MM.1S (cell line): ENCODE results near the gene ZMIZ1.

ENCODE experiments used
- DNase-seq: peaks from one replicate; pipeline ENCODE4 v3.0.0-alpha.2; 2015
- H2AFZ ChIP-seq: fragments of 300-600 bp; sonication (generic); 2 replicates; pipeline ENCODE4 v1.6.0; 2016; ENCODE audit warnings: antibody characterized with exemption, low read length
- H3F3A ChIP-seq: fragments of 300-600 bp; sonication (generic); 2 replicates; pipeline ENCODE4 v1.6.1; 2016; ENCODE audit warnings: mild to moderate bottlenecking, antibody characterized with exemption, low read length, moderate library complexity, mixed read lengths; ENCODE audit not compliant: insufficient read depth
- H3K27ac ChIP-seq: fragments of 300-600 bp; sonication (generic); 2 replicates; pipeline ENCODE4 v1.5.1; 2016; ENCODE audit warnings: mild to moderate bottlenecking, low read length
- H3K27me3 ChIP-seq: fragments of 300-600 bp; sonication (generic); replicated peaks from 2 replicates; pipeline ENCODE4 v1.6.0; 2016; ENCODE audit warnings: low read length; ENCODE audit not compliant: insufficient read depth
- H3K36me3 ChIP-seq: fragments of 300-600 bp; sonication (generic); replicated peaks from 2 replicates; pipeline ENCODE4 v1.6.1; 2016; ENCODE audit warnings: mild to moderate bottlenecking, low read length, mixed read lengths; ENCODE audit not compliant: insufficient read depth
- H3K4me1 ChIP-seq: fragments of 300-600 bp; sonication (generic); 2 replicates; pipeline ENCODE4 v1.6.1; 2016; ENCODE audit warnings: low read length, mixed read lengths
- H3K4me2 ChIP-seq: fragments of 300-600 bp; sonication (generic); 2 replicates; pipeline ENCODE4 v1.6.0; 2016; ENCODE audit warnings: low read depth, low read length
- H3K4me3 ChIP-seq: fragments of 300-600 bp; sonication (generic); 2 replicates; pipeline ENCODE4 v1.5.1; 2016; ENCODE audit warnings: low read length, mixed read lengths
- H3K79me2 ChIP-seq: fragments of 300-600 bp; sonication (generic); 2 replicates; pipeline ENCODE4 v1.6.1; 2016; ENCODE audit warnings: mixed run types, low read length, mixed read lengths
- H3K9ac ChIP-seq: fragments of 300-600 bp; sonication (generic); 2 replicates; pipeline ENCODE4 v1.6.1; 2016; ENCODE audit warnings: low read length, mixed read lengths
- H3K9me2 ChIP-seq: fragments of 300-600 bp; sonication (generic); replicated peaks from 2 replicates; pipeline ENCODE4 v1.6.1; 2016; ENCODE audit warnings: mild to moderate bottlenecking, low read length, mixed read lengths; ENCODE audit not compliant: insufficient read depth
- H3K9me3 ChIP-seq: fragments of 300-600 bp; sonication (generic); replicated peaks from 2 replicates; pipeline ENCODE4 v1.6.1; 2016; ENCODE audit warnings: mild to moderate bottlenecking, low read length, mixed read lengths; ENCODE audit not compliant: insufficient read depth
- H4K20me1 ChIP-seq: fragments of 300-600 bp; sonication (generic); 2 replicates; pipeline ENCODE4 v1.6.1; 2016; ENCODE audit warnings: mild to moderate bottlenecking, low read length, moderate library complexity, mixed read lengths; ENCODE audit not compliant: insufficient read depth
- CTCF ChIP-seq: fragments of 300-600 bp; sonication (generic); IDR thresholded peaks from 2 replicates; pipeline ENCODE4 v1.5.1; 2016; ENCODE audit warnings: antibody characterized with exemption, low read length, mixed read lengths
- EZH2 ChIP-seq: fragments of 300-600 bp; sonication (generic); optimal IDR thresholded peaks from 2 replicates; pipeline ENCODE3; 2017; ENCODE audit warnings: low read depth, mild to moderate bottlenecking, antibody characterized with exemption, low read length, mixed read lengths
- EZH2phosphoT487 ChIP-seq: fragments of 300-600 bp; sonication (generic); IDR thresholded peaks from 2 replicates; pipeline ENCODE4 v1.6.1; 2018; ENCODE audit warnings: antibody characterized with exemption, low read length

Gene ZMIZ1

GRCh38 chr10:79189181-79189580 is 120.4 kb downstream of the ZMIZ1 start:
- H3K4me1 ChIP-seq: no peaks in the 10 kb centered on the region
- H4K20me1 ChIP-seq: no peaks in the 10 kb centered on the region
- H3K27me3 ChIP-seq: no peaks in the 10 kb centered on the region
- TF ChIP-seq CTCF: no peak
- TF ChIP-seq EZH2phosphoT487: no peak
- TF ChIP-seq EZH2: no peak
- no peak overlapping the region for H2AFZ ChIP-seq
- H3K4me3 ChIP-seq: no peak overlapping the region
- no peaks in the 10 kb centered on the region for H3K36me3 ChIP-seq
- H3K79me2 ChIP-seq: no peaks in the 10 kb centered on the region
- no peak for DNase-seq
- H3K9me2 ChIP-seq: no peaks in the 10 kb centered on the region
- no peak overlapping the region for H3K4me2 ChIP-seq
- H3K9ac ChIP-seq: no peak overlapping the region
- H3K27ac ChIP-seq: no peak overlapping the region
- no peaks in the 10 kb centered on the region for H3F3A ChIP-seq
- H3K9me3 ChIP-seq: no peaks in the 10 kb centered on the region

- no peaks in the 10 kb centered on the region for H3K36me3 ChIP-seq
These were observed 121.2 kb downstream of the ZMIZ1 start for GRCh38 chr10:79189853-79190435.

GRCh38 chr10:79190740-79191261 is 122.0 kb downstream of the ZMIZ1 start:
- Histone ChIP-seq H3K9me3 (no peaks in the 10 kb centered on the region), H3K9me2 (no peaks in the 10 kb centered on the region), H2AFZ (no peak overlapping the region), H3K79me2 (no peaks in the 10 kb centered on the region), H3K27me3 (no peaks in the 10 kb centered on the region), H3F3A (no peaks in the 10 kb centered on the region), H3K9ac (no peak overlapping the region), H3K4me1 (no peaks in the 10 kb centered on the region), H3K4me3 (no peak overlapping the region), H3K27ac (no peak overlapping the region), H4K20me1 (no peaks in the 10 kb centered on the region), H3K36me3 (no peaks in the 10 kb centered on the region), H3K4me2 (no peak overlapping the region)
- TF ChIP-seq CTCF (no peak), EZH2 (no peak), EZH2phosphoT487 (no peak)
- DNase-seq: no peak

More at GRCh38 chr10:79189853-79190435, 121.2 kb downstream of the ZMIZ1 start:
- Histone ChIP-seq H3K4me1 (no peaks in the 10 kb centered on the region), H3K79me2 (no peaks in the 10 kb centered on the region), H2AFZ (no peak overlapping the region), H3K27me3 (no peaks in the 10 kb centered on the region), H3K9me3 (no peaks in the 10 kb centered on the region), H3K4me2 (no peak overlapping the region), H3K4me3 (no peak overlapping the region), H3F3A (no peaks in the 10 kb centered on the region), H4K20me1 (no peaks in the 10 kb centered on the region), H3K9me2 (no peaks in the 10 kb centered on the region), H3K27ac (no peak overlapping the region), H3K9ac (no peak overlapping the region)
- no peak for DNase-seq
- TF ChIP-seq CTCF (no peak), EZH2phosphoT487 (no peak), EZH2 (no peak)
